GM19351 (cell line): ENCODE results near the gene MTHFD1L.

ENCODE experiments used
- ATAC-seq: cut with Tn5 transposase; IDR thresholded peaks from one replicate; pipeline ENCODE4 v1.9.1; 2021; ENCODE audit warnings: mild to moderate bottlenecking, moderate library complexity; ENCODE audit not compliant: unreplicated experiment

The MTHFD1L gene

GRCh38 chr6:150981095-150981494 is 115.6 kb downstream of the MTHFD1L start:
- peak; percentile 92 for ATAC-seq

GRCh38 chr6:150981669-150982068 is 116.2 kb downstream of the MTHFD1L start:
- no peak for ATAC-seq

- peak; percentile 99 for ATAC-seq
Measured at GRCh38 chr6:150987371-150987828, 121.9 kb downstream of the MTHFD1L start.

- no peak for ATAC-seq
Measured at GRCh38 chr6:150987855-150988464, 122.5 kb downstream of the MTHFD1L start.

- no peak for ATAC-seq
Measured at GRCh38 chr6:150991487-150991886, 126.0 kb downstream of the MTHFD1L start.

GRCh38 chr6:150992262-150992661 is 126.8 kb downstream of the MTHFD1L start:
- ATAC-seq, result no peak

- ATAC-seq, result no peak
Measured at GRCh38 chr6:150992703-150993102, 127.2 kb downstream of the MTHFD1L start.

GRCh38 chr6:150993253-150993652 is 127.8 kb downstream of the MTHFD1L start:
- no peak for ATAC-seq

GRCh38 chr6:150994026-150994425 is 128.5 kb downstream of the MTHFD1L start:
- no peak for ATAC-seq

- ATAC-seq, result no peak
Measured at GRCh38 chr6:150996968-150997367, 131.5 kb downstream of the MTHFD1L start.

- no peak for ATAC-seq
Measured at GRCh38 chr6:150999107-150999506, 133.6 kb downstream of the MTHFD1L start.

GRCh38 chr6:150999576-150999975 is 134.1 kb downstream of the MTHFD1L start:
- no peak for ATAC-seq

- ATAC-seq, result peak; percentile 85
Measured at GRCh38 chr6:151001387-151002056, 136.0 kb downstream of the MTHFD1L start.

GRCh38 chr6:151002057-151002450 is 136.6 kb downstream of the MTHFD1L start:
- ATAC-seq, result no peak

- no peak for ATAC-seq
Measured at GRCh38 chr6:151002491-151002935, 137.0 kb downstream of the MTHFD1L start.

GRCh38 chr6:151004383-151005024 is 139.0 kb downstream of the MTHFD1L start:
- ATAC-seq, result no peak

GRCh38 chr6:151005164-151005563 is 139.7 kb downstream of the MTHFD1L start:
- no peak for ATAC-seq

GRCh38 chr6:151005896-151006632 is 140.6 kb downstream of the MTHFD1L start:
- ATAC-seq, result no peak

GRCh38 chr6:151007076-151007475 is 141.6 kb downstream of the MTHFD1L start:
- ATAC-seq, result no peak

- ATAC-seq, result no peak
Measured at GRCh38 chr6:151007922-151008321, 142.4 kb downstream of the MTHFD1L start.

- ATAC-seq, result no peak
Measured at GRCh38 chr6:151008425-151008824, 142.9 kb downstream of the MTHFD1L start.
